Ovary (tissue), 9 donors: ENCODE results near the gene PGLYRP2. TPM values are rescaled to one million over a fixed set of nuclear protein-coding genes. Genes with fewer than 3 reads are reported as not detected.

Experiments used
- DNase-seq, 5 donors: peaks; one replicate each; pipeline ENCODE4 v3.0.0-alpha.2; 2019 to 2020
- H3K27ac ChIP-seq, 2 donors: fragments of 200-600 bp; one replicate each; pipeline versions ENCODE4 v1.5.1 to v1.8.0; 2019 to 2022
- H3K27me3 ChIP-seq: fragments of 200-600 bp; one replicate; pipeline ENCODE4 v1.8.0; 2022
- H3K36me3 ChIP-seq: fragments of 200-600 bp; sonication (generic); one replicate; pipeline ENCODE4 v1.5.1; 2019
- H3K4me1 ChIP-seq: one replicate; pipeline ENCODE4 v1.8.1; 2013; ENCODE audit warnings: mild to moderate bottlenecking, moderate library complexity; ENCODE audit not compliant: insufficient read depth
- H3K4me3 ChIP-seq: fragments of 200-600 bp; sonication (generic); one replicate; pipeline ENCODE4 v1.5.1; 2017
- H3K9me3 ChIP-seq, 2 donors: fragments of 200-600 bp in 1 of 2; sonication (generic) in 1 of 2; one replicate each; pipeline versions ENCODE4 v1.5.1 to v1.8.1; 2013 to 2019; ENCODE audit warnings: mild to moderate bottlenecking in 1 of 2, moderate library complexity in 1 of 2
- CTCF ChIP-seq, 3 donors: fragments of 450-650 bp in 2 of 3; fragments of 200-600 bp in 1 of 3; IDR thresholded peaks; one replicate each; pipeline versions ENCODE4 v1.5.1 to v1.8.0; 2016 to 2022; ENCODE audit warnings: antibody characterized with exemption in 3 of 3, mild to moderate bottlenecking in 1 of 3
- EP300 ChIP-seq: sonication (generic); formaldehyde crosslinking; IDR thresholded peaks from one replicate; pipeline ENCODE4 v1.6.1; 2017; ENCODE audit warnings: antibody characterized with exemption
- POLR2A ChIP-seq: fragments of 450-650 bp; IDR thresholded peaks from one replicate; pipeline ENCODE4 v1.6.1; 2017; ENCODE audit warnings: antibody characterized with exemption, mild to moderate bottlenecking, moderate library complexity
- WGBS, 3 donors: extraction: QIAGEN DNeasy Blood & Tissue Kit in 1 of 3; methylation state at CpG; one replicate each; pipeline versions ENCODE4 v1.1.5 to v1.1.7; 2013 to 2017; 5-methylcytosine and 5-hydroxymethylcytosine counted together
- intact Hi-C, 4 donors: fragments of 100-400 bp; cut with DNase I; formaldehyde crosslinking; loops; one replicate each; pipeline versions ENCODE4 v1.11.0 to v1.15.1; 2022 to 2023
- polyA plus RNA-seq, 2 donors: library from polyadenylated mRNA; stranded (reverse); fragments of 200-250 nt in 1 of 2; fragments of 350-450 nt in 1 of 2; fragmentation: Illumina TruSeq in 1 of 2; extraction: RNeasy Lipid Tissue Mini Kit (QIAGEN cat#74804) in 1 of 2; gene quantifications; one replicate each; pipeline ENCODE4 v1.2.3, GENCODE V29; 2013 to 2014
- total RNA-seq, 7 donors: library from RNA; depleted of rRNA in 2 of 7; stranded (reverse); fragments of >200 nt in 2 of 7; fragmentation: NEBNext Ultra II Directional in 3 of 7; extraction: Animal tissue kit (Norgen Biotek cat#: 25700) in 3 of 7; gene quantifications; one replicate each; pipeline versions ENCODE4 v1.1.0 to v1.2.4, GENCODE V29; 2016 to 2023
- donor health status: DM: no; HTN: no; CAD: no; lungs with moderate emphysema.
- donor health status: DM: no; HTN: no; CAD: no.
- donor health status: Bipolar disorder and iron deficiency.
- donor health status: DM: yes; HTN: yes; CAD: no.
- donor health status: DM: no; HTN: no; CAD: no.
- donor health status: DM: yes; HTN: yes; CAD: no.

The PGLYRP2 gene
- total and polyA plus RNA-seq, 9 donors, result 0.28 TPM; not detected in 8

DNA sequence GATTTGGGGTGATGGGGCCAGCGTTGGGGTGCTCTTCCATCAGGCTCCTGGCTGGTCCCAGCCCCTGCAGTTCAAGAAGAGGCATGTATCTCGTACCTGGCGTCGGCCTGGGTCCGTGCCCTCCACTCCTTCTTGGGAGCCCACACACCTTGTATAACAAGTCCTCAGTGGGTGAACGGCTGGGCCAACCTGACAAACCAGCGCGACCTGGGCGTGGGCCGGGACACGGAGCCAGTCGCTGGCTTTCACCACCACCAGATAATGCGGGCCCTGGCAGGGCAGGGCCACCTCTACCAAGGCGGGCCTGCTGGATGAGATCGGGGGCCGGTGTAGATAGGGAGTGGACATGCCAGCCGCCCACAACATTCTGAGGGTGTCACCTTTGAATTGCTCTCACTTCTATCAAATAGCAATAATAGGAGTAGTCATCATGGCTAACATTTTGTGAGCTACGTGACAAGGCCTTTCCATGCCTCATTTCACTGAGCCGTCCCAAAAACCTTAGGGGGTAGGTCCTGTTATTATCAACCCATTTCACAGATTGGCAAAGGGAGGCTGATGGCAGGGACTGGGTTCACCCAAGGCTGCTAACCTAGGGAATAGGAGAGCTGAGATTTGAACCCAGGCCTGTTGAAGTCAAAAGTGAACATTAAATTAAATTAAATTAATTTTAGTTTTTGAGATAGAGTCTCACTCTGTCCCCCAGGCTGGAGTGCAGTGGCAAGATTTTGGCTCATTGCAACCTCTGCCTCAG, 32.5 kb upstream of the PGLYRP2 start:
- Histone ChIP-seq H3K27me3 (no peaks in the 10 kb centered on the region), H3K9me3 (no peaks in the 10 kb centered on the region), H3K27ac (no peak overlapping the region), H3K4me3 (no peak overlapping the region), H3K36me3 (no peaks in the 10 kb centered on the region), H3K4me1 (no peaks in the 10 kb centered on the region)
- TF ChIP-seq CTCF (IDR thresholded peaks at IDR 0.05) (no peak), EP300 (no peak), POLR2A (no peak)
- DNase-seq, result no peak
- 85 to 86% (median 85%) methylated on average over 19 of the region's 19 CpGs for WGBS, 3 donors
- intact Hi-C loops, result no loop called here

DNA sequence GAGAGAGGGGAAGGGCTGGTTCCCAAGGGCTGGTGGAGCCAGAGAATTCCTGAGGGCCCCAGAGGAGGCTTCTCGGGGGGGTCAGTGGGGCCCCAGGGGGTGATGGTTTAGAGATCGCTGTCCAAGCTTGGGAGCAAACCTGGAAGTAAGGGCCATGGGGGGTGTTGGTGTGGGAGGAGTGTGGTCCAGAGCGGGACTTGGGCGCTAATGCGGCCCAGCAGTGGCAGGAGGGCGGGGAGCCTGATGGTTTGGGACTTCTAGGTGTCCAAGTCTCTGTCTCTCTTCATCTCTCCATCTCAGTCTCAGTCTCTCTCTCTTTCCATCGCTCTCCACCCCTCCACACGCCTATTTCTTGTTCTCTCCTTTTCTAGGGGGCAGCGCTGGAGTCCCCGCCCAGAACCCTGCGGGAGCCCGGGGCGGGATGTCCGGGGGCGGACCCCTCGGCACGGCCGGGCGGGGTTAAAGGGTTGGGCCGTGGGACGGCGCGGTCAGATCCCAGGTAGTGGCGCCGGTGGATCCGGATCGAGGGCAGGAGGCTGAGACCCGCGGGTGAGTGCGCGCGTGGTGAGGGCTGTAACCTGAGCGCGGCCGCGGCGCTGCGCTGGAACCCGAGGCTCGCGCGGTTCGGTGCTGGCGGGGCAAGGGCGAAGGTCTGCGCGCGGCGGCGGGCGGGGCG, 28.9 kb upstream of the PGLYRP2 start, which contains the start of gene CYP4F22:
Gene CYP4F22, plus strand, starts transcription at position 491 of the 676 bp plus-strand sequence. CDS start 16,812 bp downstream, outside the sequence.
- 3 to 4% (median 3%) methylated on average over 52 of the region's 52 CpGs for WGBS, 3 donors
- DNase-seq, result no peak
- Histone ChIP-seq H3K4me3 (no peak within 1 kb of the TSS), H3K9me3 (no peaks in the 10 kb centered on the region), H3K36me3 (no peaks in the 10 kb centered on the region), H3K27ac (no peak within 1 kb of the TSS), H3K27me3 (no peaks in the 10 kb centered on the region), H3K4me1 (no peaks in the 10 kb centered on the region)
- intact Hi-C loops, result no loop called here
- no peak for TF ChIP-seq EP300
- no peak for TF ChIP-seq CTCF (IDR thresholded peaks at IDR 0.05)
- TF ChIP-seq POLR2A, result no peak

- Histone ChIP-seq H3K36me3 (no peaks in the 10 kb centered on the region), H3K4me3 (no peak overlapping the region), H3K27me3 (no peaks in the 10 kb centered on the region), H3K27ac (no peak overlapping the region), H3K4me1 (no peaks in the 10 kb centered on the region), H3K9me3 (no peaks in the 10 kb centered on the region)
- intact Hi-C loops, result no loop called here
- DNase-seq, result no peak
- no peak for TF ChIP-seq EP300
- TF ChIP-seq POLR2A, result no peak
- TF ChIP-seq CTCF (IDR thresholded peaks at IDR 0.05), result no peak
- WGBS, 3 donors, result 26 to 43% (median 29%) methylated on average over 14 of the region's 14 CpGs
Observed at GRCh38 chr19:15507068-15508034, 28.1 kb upstream of the PGLYRP2 start.

DNA sequence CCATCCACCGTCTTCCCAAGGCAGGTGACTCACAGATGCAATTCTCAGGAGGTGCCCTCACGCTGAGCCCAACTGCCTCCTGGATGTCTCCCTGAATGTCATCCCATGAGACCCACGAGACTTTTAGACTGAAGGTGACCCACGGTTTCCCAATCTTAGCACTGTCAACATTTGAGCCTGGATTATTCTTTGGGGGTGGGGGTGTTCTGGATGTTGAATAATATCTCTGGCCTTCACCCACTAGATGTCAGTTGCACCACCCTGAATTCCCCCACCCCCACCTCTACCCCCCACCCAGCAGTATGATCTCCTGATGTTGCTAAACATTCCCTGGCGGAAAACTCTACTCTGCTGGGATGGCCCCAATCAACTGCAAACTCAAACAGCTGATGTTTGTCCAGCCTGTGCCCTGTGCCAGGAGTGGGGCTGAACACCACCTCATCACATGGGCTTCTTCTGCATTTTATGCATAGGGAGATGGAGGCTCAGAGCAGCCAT, 26.8 kb upstream of the PGLYRP2 start:
- Histone ChIP-seq H3K36me3 (no peaks in the 10 kb centered on the region), H3K4me3 (no peak overlapping the region), H3K4me1 (no peaks in the 10 kb centered on the region), H3K27ac (no peak overlapping the region), H3K27me3 (no peaks in the 10 kb centered on the region), H3K9me3 (no peaks in the 10 kb centered on the region)
- TF ChIP-seq EP300 (no peak), POLR2A (no peak), CTCF (IDR thresholded peaks at IDR 0.05) (no peak)
- DNase-seq, result no peak
- intact Hi-C loops, result no loop called here
- WGBS, 3 donors, result 56 to 80% (median 59%) methylated on average over 5 of the region's 5 CpGs
